Prostate gland (tissue), 2 donors: ENCODE results near the gene EMX1.

Experiments used
- CTCF ChIP-seq, 4 experiments: fragments of 200-600 bp in 2 of 4; fragments of 450-650 bp in 2 of 4; sonication (generic) in 2 of 4; IDR thresholded peaks; 1 replicate in 3 of 4; 2 replicates in 1 of 4; pipeline ENCODE4 v1.5.1; 2016 to 2019; ENCODE audit warnings: antibody characterized with exemption in 4 of 4, mild to moderate bottlenecking in 2 of 4, moderate library complexity in 2 of 4
- POLR2A ChIP-seq: fragments of 450-650 bp; IDR thresholded peaks from one replicate; pipeline ENCODE4 v1.6.1; 2016; ENCODE audit warnings: antibody characterized with exemption, mild to moderate bottlenecking
- POLR2AphosphoS5 ChIP-seq: sonication (generic); formaldehyde crosslinking; IDR thresholded peaks from one replicate; pipeline ENCODE4 v1.6.1; 2017; ENCODE audit warnings: antibody characterized with exemption

GRCh38 chr2:72932045-72932740 is 14.9 kb downstream of the EMX1 start:
- no peak for TF ChIP-seq CTCF (IDR thresholded peaks at IDR 0.05)
- no peak for TF ChIP-seq POLR2A
- TF ChIP-seq POLR2AphosphoS5: no peak
